Activated naive CD4-positive, alpha-beta T cell treated with anti-CD3 and anti-CD28 coated beads for 36 hours (primary cell): ENCODE results near the gene SLC17A6. TPM values are rescaled to one million over a fixed set of nuclear protein-coding genes. Genes with fewer than 3 reads are reported as not detected.

Experiments
- CTCF ChIA-PET: fragments of 350-600 bp; sonication (Branson Sonifier 250); formaldehyde crosslinking; loops from one replicate; lab custom pipeline; 2021; ENCODE audit warnings: antibody characterized with exemption; lab: Charles Lee
- DNase-seq: peaks from one replicate; pipeline ENCODE4 v3.0.0-alpha.2; 2020
- H3K27ac Mint-ChIP-seq: one replicate; pipeline ENCODE4 v1.8.0; 2021; ENCODE audit warnings: mild to moderate bottlenecking, mixed read lengths
- H3K27me3 Mint-ChIP-seq: one replicate; pipeline ENCODE4 v1.8.0; 2021; ENCODE audit warnings: low read depth, mixed read lengths
- H3K36me3 Mint-ChIP-seq: one replicate; pipeline ENCODE4 v1.8.0; 2021; ENCODE audit warnings: low read depth, mixed read lengths
- H3K4me1 Mint-ChIP-seq: one replicate; pipeline ENCODE4 v1.8.0; 2021; ENCODE audit warnings: low read depth, mixed read lengths
- H3K4me3 Mint-ChIP-seq: one replicate; pipeline ENCODE4 v1.8.0; 2021; ENCODE audit warnings: mild to moderate bottlenecking, moderate library complexity, mixed read lengths
- H3K9me3 Mint-ChIP-seq: one replicate; pipeline ENCODE4 v1.8.0; 2021; ENCODE audit warnings: mixed read lengths
- intact Hi-C: fragments of 100-400 bp; cut with micrococcal nuclease; formaldehyde crosslinking; loops from one replicate; pipeline ENCODE4 v1.15.1; 2023
- total RNA-seq, 2 experiments: library from RNA; stranded (reverse); gene quantifications; one replicate each; pipeline ENCODE4 v1.2.3, GENCODE V29; 2021

The SLC17A6 gene
- total RNA-seq, 2 experiments from 2014 or later, result not detected

DNA sequence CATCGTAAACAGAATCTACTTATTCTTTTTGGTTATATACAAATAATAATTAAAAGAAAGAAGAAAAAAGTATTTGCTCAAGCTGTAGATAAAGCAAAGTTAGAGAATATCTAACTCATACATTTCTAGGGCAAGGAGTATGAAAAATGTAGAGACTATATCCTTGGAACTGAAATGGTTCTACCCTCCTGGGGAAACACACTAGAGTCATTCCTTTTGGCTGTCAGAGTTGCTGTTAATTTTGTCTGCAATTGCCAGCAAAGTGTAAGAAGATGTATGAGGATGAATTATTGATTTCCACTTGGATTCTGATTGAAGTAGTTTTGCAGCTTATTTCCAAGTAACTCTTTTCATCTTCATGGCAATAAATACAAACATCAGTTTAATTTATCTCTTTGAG, 69.1 kb downstream of the SLC17A6 start:
- H3K4me1 Mint-ChIP-seq, result no peaks in the 10 kb centered on the region
- H3K9me3 Mint-ChIP-seq, result no peaks in the 10 kb centered on the region
- no peak overlapping the region for H3K27ac Mint-ChIP-seq
- intact Hi-C loops, result no loop called here
- H3K4me3 Mint-ChIP-seq, result no peak overlapping the region
- H3K27me3 Mint-ChIP-seq, result peaks cover 12% of the 10 kb centered on the region
- DNase-seq, result no peak
- CTCF ChIA-PET, result interaction anchor here (0.6 kb wide), 1 partner anchor 172 kb away, joined by 3 read pairs; no protein-coding TSS in a partner anchor
- H3K36me3 Mint-ChIP-seq, result no peaks in the 10 kb centered on the region

DNA sequence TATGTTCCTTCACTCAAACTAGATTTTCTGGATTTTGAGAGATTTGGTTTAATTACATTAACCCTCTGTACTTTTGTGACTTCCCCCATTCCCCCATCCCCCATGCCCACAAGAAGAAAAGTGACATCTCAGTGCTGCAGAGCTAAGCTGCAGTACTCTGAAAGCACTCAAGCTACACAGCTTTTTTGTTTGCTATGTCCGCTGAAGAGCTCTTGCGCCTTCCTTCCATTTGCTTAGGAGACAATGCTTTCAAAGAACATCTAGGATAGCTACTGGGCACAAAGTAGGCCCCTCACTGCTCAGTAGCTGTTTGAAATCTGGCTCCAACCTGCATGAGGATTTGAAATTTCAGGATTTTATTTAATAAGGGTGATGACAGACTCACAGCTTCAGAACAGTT, 69.7 kb downstream of the SLC17A6 start:
- Mint-ChIP-seq H3K4me3 (no peak overlapping the region), H3K27me3 (peaks cover 12% of the 10 kb centered on the region), H3K27ac (no peak overlapping the region), H3K9me3 (no peaks in the 10 kb centered on the region), H3K4me1 (no peaks in the 10 kb centered on the region), H3K36me3 (no peaks in the 10 kb centered on the region)
- DNase-seq, result no peak
- CTCF ChIA-PET, result interaction anchor here (0.6 kb wide), 1 partner anchor 171 kb away, joined by 3 read pairs; no protein-coding TSS in a partner anchor
- intact Hi-C loops, result no loop called here

DNA sequence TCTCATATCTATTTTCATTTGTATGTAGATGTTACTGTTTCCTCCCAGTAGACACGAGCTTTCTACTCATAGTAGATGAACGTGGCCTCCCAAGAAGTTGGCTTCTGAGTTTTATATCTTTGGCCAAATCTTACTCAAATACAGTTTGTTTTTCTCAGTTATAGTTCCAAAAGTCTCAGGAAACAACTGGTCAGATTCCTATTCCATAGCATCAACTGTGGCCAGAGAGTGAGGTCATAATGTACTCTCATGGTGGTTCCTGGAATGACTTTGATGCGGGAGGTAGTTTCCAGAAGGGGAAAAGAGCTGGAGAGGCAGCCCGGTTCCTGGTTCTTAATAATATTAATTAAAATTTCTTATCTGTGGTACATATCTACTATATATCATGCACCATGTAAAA, 77.3 kb downstream of the SLC17A6 start:
- Mint-ChIP-seq H3K27ac (no peak overlapping the region), H3K4me1 (no peaks in the 10 kb centered on the region), H3K4me3 (no peak overlapping the region), H3K36me3 (no peaks in the 10 kb centered on the region), H3K9me3 (no peaks in the 10 kb centered on the region), H3K27me3 (peaks cover 12% of the 10 kb centered on the region)
- intact Hi-C loops, result no loop called here
- no peak for DNase-seq
- CTCF ChIA-PET, result no interaction called here

DNA sequence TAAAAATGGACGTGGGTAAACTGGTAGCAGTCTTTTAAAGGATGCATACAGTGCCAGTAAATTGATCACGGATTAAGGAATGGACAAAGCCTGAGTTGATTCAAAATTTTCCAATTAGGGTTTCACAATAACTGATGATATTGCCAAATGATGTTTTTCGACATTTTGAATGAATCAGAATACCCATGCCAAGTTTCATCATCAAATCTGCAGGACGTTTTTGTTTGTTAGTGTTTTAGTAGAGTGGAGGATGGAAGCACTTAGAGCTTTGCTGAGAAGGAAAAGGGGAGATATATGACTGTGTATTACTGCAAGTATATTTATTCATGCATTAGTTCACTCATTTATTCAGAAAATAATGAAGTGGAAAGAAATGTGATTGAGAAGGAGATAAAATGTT, 78.3 kb downstream of the SLC17A6 start:
- CTCF ChIA-PET, result no interaction called here
- peaks cover 11% of the 10 kb centered on the region for H3K27me3 Mint-ChIP-seq
- H3K9me3 Mint-ChIP-seq, result no peaks in the 10 kb centered on the region
- H3K36me3 Mint-ChIP-seq, result no peaks in the 10 kb centered on the region
- no peaks in the 10 kb centered on the region for H3K4me1 Mint-ChIP-seq
- H3K4me3 Mint-ChIP-seq, result no peak overlapping the region
- H3K27ac Mint-ChIP-seq, result no peak overlapping the region
- DNase-seq, result no peak
- intact Hi-C loops, result no loop called here

DNA sequence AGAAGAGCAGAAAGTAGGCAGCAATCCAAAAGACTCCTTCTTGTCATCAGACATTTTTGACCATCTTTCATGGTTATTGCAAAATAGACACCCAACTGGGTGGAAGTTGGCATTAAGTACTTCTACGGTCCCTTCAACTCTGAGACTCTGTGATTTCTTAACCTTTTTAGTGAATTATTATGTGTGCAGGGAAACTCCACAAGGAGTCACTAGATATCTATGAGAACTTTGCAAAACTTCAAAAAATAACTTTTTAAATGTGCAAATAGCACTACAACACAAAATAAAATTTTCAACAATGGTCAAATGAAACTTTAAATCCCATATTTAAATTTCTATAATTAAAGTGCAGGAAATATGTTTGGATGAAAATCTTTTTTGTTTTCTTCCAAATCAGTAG, 88.7 kb downstream of the SLC17A6 start:
- no peak overlapping the region for H3K4me3 Mint-ChIP-seq
- peaks cover 22% of the 10 kb centered on the region for H3K27me3 Mint-ChIP-seq
- no peak for DNase-seq
- no peak overlapping the region for H3K27ac Mint-ChIP-seq
- CTCF ChIA-PET, result no interaction called here
- peaks cover 2% of the 10 kb centered on the region for H3K4me1 Mint-ChIP-seq
- H3K36me3 Mint-ChIP-seq, result no peaks in the 10 kb centered on the region
- H3K9me3 Mint-ChIP-seq, result no peaks in the 10 kb centered on the region
- intact Hi-C loops, result loop anchor here (5.0 kb wide), 1 partner anchor 355 kb away; no protein-coding TSS in a partner anchor

Other genes with a start within 250 kb of the SLC17A6 start
- gene ANO5, start 145.3 kb upstream of the SLC17A6 start, total RNA-seq, result not detected